MCF 10A (cell line): ENCODE measurements around the gene LRRC7. TPM values are rescaled to one million over a fixed set of nuclear protein-coding genes. Genes with fewer than 3 reads are reported as not detected.

ENCODE experiments used
- BruUV-seq: library from RNA; stranded (reverse); fragments of 400-500 nt; replicated peaks from 2 replicates; lab custom pipeline; 2021; lab: Mats Ljungman, UMichigan
- CTCF ChIA-PET: fragments of 300-600 bp; sonication (Branson Sonifier 250); formaldehyde crosslinking; extraction: SDS; loops from one replicate; lab custom pipeline; 2021; ENCODE audit warnings: antibody characterized with exemption, inconsistent platforms; lab: Yijun Ruan, JAX
- POLR2A ChIA-PET: fragments of 300-600, 350-650 bp; sonication (Branson Sonifier 250); formaldehyde crosslinking; extraction: SDS; loops from one replicate; lab custom pipeline; 2020; ENCODE audit warnings: antibody characterized with exemption, inconsistent platforms; lab: Yijun Ruan, JAX
- DNase-seq: peaks from one replicate; pipeline ENCODE4 v3.0.0-alpha.2; 2018; ENCODE audit not compliant: unreplicated experiment
- H3K27ac Mint-ChIP-seq: one replicate; pipeline ENCODE4 v1.8.0; 2022; ENCODE audit warnings: mild to moderate bottlenecking, low read depth, mixed read lengths; ENCODE audit not compliant: unreplicated experiment
- H3K27me3 Mint-ChIP-seq: one replicate; pipeline ENCODE4 v1.8.0; 2022; ENCODE audit warnings: mixed read lengths; ENCODE audit not compliant: insufficient read depth, unreplicated experiment
- H3K36me3 Mint-ChIP-seq: one replicate; pipeline ENCODE4 v1.8.0; 2022; ENCODE audit warnings: mild to moderate bottlenecking, moderate library complexity, mixed read lengths; ENCODE audit not compliant: insufficient read depth, unreplicated experiment
- H3K4me1 Mint-ChIP-seq: one replicate; pipeline ENCODE4 v1.8.0; 2022; ENCODE audit warnings: mixed read lengths; ENCODE audit not compliant: insufficient read depth, unreplicated experiment
- H3K4me3 Mint-ChIP-seq: one replicate; pipeline ENCODE4 v1.8.0; 2022; ENCODE audit warnings: mild to moderate bottlenecking, moderate library complexity, mixed read lengths; ENCODE audit not compliant: unreplicated experiment
- H3K9me3 Mint-ChIP-seq: one replicate; pipeline ENCODE4 v1.8.0; 2022; ENCODE audit warnings: mixed read lengths; ENCODE audit not compliant: unreplicated experiment
- CTCF ChIP-seq: fragments of 200-600 bp; IDR thresholded peaks from one replicate; pipeline ENCODE4 v1.8.0; 2022; ENCODE audit warnings: antibody characterized with exemption, mild to moderate bottlenecking; ENCODE audit not compliant: unreplicated experiment
- intact Hi-C: fragments of 100-400 bp; cut with micrococcal nuclease; formaldehyde crosslinking; loops from 2 replicates; pipeline ENCODE4 v1.14.1; 2022
- total RNA-seq: library from RNA; stranded (reverse); gene quantifications from 2 replicates; pipeline ENCODE4 v1.2.3, GENCODE V29; 2022

Gene LRRC7
- total RNA-seq, 1 experiment from 2014 or later = not detected

- ChIA-PET POLR2A (no interaction called here), CTCF (interaction anchor here (0.6 kb wide), 2 partner anchors 1122 to 1152 kb away, joined by 3 read pairs; no protein-coding TSS in a partner anchor)
- Mint-ChIP-seq H3K36me3 (no peaks in the 10 kb centered on the region), H3K4me1 (no peaks in the 10 kb centered on the region), H3K9me3 (no peaks in the 10 kb centered on the region), H3K27me3 (peaks cover 16% of the 10 kb centered on the region), H3K4me3 (no peak overlapping the region), H3K27ac (no peak overlapping the region)
- no peak for TF ChIP-seq CTCF
- no peak for DNase-seq
- intact Hi-C loops = no loop called here
- BruUV-seq = no TSS peak
These were observed 24.6 kb downstream of the LRRC7 start for GRCh38 chr1:69592341-69592740.

GRCh38 chr1:69595486-69595885, 27.8 kb downstream of the LRRC7 start:
- BruUV-seq = no TSS peak
- Mint-ChIP-seq H3K9me3 (no peaks in the 10 kb centered on the region), H3K27ac (no peak overlapping the region), H3K4me3 (no peak overlapping the region), H3K27me3 (peaks cover 13% of the 10 kb centered on the region), H3K36me3 (no peaks in the 10 kb centered on the region), H3K4me1 (no peaks in the 10 kb centered on the region)
- TF ChIP-seq CTCF = no peak
- DNase-seq = no peak
- CTCF ChIA-PET = no interaction called here
- POLR2A ChIA-PET = no interaction called here
- intact Hi-C loops = no loop called here

- H3K27me3 Mint-ChIP-seq = no peaks in the 10 kb centered on the region
- no TSS peak for BruUV-seq
- H3K4me3 Mint-ChIP-seq = no peak overlapping the region
- DNase-seq = no peak
- no peak overlapping the region for H3K27ac Mint-ChIP-seq
- H3K36me3 Mint-ChIP-seq = no peaks in the 10 kb centered on the region
- no peaks in the 10 kb centered on the region for H3K9me3 Mint-ChIP-seq
- ChIA-PET POLR2A (no interaction called here), CTCF (no interaction called here)
- H3K4me1 Mint-ChIP-seq = no peaks in the 10 kb centered on the region
- TF ChIP-seq CTCF = no peak
- intact Hi-C loops = no loop called here
These were observed 43.6 kb downstream of the LRRC7 start for GRCh38 chr1:69611316-69611715.

GRCh38 chr1:69613414-69613813, 45.7 kb downstream of the LRRC7 start:
- H3K4me1 Mint-ChIP-seq = no peaks in the 10 kb centered on the region
- intact Hi-C loops = no loop called here
- POLR2A ChIA-PET = no interaction called here
- TF ChIP-seq CTCF = no peak
- no peak for DNase-seq
- H3K4me3 Mint-ChIP-seq = no peak overlapping the region
- CTCF ChIA-PET = no interaction called here
- no TSS peak for BruUV-seq
- H3K9me3 Mint-ChIP-seq = no peaks in the 10 kb centered on the region
- H3K27me3 Mint-ChIP-seq = no peaks in the 10 kb centered on the region
- H3K36me3 Mint-ChIP-seq = no peaks in the 10 kb centered on the region
- H3K27ac Mint-ChIP-seq = no peak overlapping the region
